Renal pelvis (tissue), 4 donors: ENCODE data around the gene SPATS1. TPM values are rescaled to one million over a fixed set of nuclear protein-coding genes. Genes with fewer than 3 reads are reported as not detected.

Source experiments
- DNase-seq: peaks from one replicate; pipeline ENCODE4 v3.0.0-alpha.2; 2013
- polyA plus RNA-seq, 3 donors: library from polyadenylated mRNA; unstranded; fragments of 120-200 nt; gene quantifications; one replicate each; pipeline ENCODE4 v1.2.1, GENCODE V29; 2013; ENCODE audit not compliant: insufficient read length in 3 of 3

The SPATS1 gene
- polyA plus RNA-seq, 3 donors = not detected

GRCh38 chr6:44387346-44388134 lies 45.1 kb downstream of the SPATS1 start, which contains the start of gene CDC5L:
CDC5L (plus strand) TSS chr6:44387706; CDS start chr6:44387824, 118 bp downstream.
- peak; percentile 100 for DNase-seq

- peak; percentile 4 for DNase-seq
These were observed 45.7 kb downstream of the SPATS1 start for GRCh38 chr6:44388135-44388487.

- DNase-seq = no peak
These were observed 46.4 kb downstream of the SPATS1 start for GRCh38 chr6:44388887-44389286.

- peak; percentile 22 for DNase-seq
These were observed 47.8 kb downstream of the SPATS1 start for GRCh38 chr6:44390158-44390683.

Other genes with a start within 250 kb of the SPATS1 start
- 10 to 100 TPM; 43.3 to 57.6 (median 54.9) TPM for gene MRPL14, start 215.2 kb upstream of the SPATS1 start, polyA plus RNA-seq
- gene TMEM63B, start 215.1 kb upstream of the SPATS1 start, polyA plus RNA-seq = 10 to 100 TPM; 38.0 to 39.1 (median 38.3) TPM
- gene CAPN11, start 183.8 kb upstream of the SPATS1 start, polyA plus RNA-seq = under 1 TPM; 0.09 to 0.27 (median 0.13) TPM
- under 1 TPM; 0.57 to 0.83 (median 0.65) TPM for gene MYMX, start 125.7 kb upstream of the SPATS1 start, polyA plus RNA-seq
- 10 to 100 TPM; 34.0 to 38.5 (median 35.8) TPM for gene SLC29A1, start 119.1 kb upstream of the SPATS1 start, polyA plus RNA-seq
- gene HSP90AB1, start 95.5 kb upstream of the SPATS1 start, polyA plus RNA-seq = 1,000 to 10,000 TPM; 1,061 to 1,256 (median 1,145) TPM
- 10 to 100 TPM; 51.6 to 61.7 (median 55.8) TPM for gene SLC35B2, start 85.1 kb upstream of the SPATS1 start, polyA plus RNA-seq
- gene NFKBIE, start 77.1 kb upstream of the SPATS1 start, polyA plus RNA-seq = 10 to 100 TPM in 2 of 3 donors, 1 to 10 TPM in 1; 9.6 to 12.8 (median 12.1) TPM
- 1 to 10 TPM in 2 of 3 donors, under 1 TPM in 1; 0.94 to 1.2 (median 1.0) TPM for gene TMEM151B, start 72.2 kb upstream of the SPATS1 start, polyA plus RNA-seq
- 10 to 100 TPM; 17.0 to 21.9 (median 19.5) TPM for gene AARS2, start 29.3 kb upstream of the SPATS1 start, polyA plus RNA-seq
- gene CDC5L, start 45.1 kb downstream of the SPATS1 start, polyA plus RNA-seq = 10 to 100 TPM; 35.4 to 40.1 (median 37.4) TPM